Measurements from ENCODE around the gene GPR17. TPM values are rescaled to one million over a fixed set of nuclear protein-coding genes. Genes with fewer than 3 reads are reported as not detected.

GPR17 gene
- total RNA-seq, 1 donor, result not detected

- DNase-seq (ENCODE audit: low read depth), result no peak
- no peak overlapping the region for H3K4me3 ChIP-seq (ENCODE audit: low read depth, low read length)
- TF ChIP-seq CTCF (IDR thresholded peaks at IDR 0.05; ENCODE audit: insufficient read depth, low read depth, low read length), result no peak
Observed at GRCh38 chr2:127626175-127626574, 19.8 kb upstream of the GPR17 start.

- TF ChIP-seq CTCF (IDR thresholded peaks at IDR 0.05; ENCODE audit: insufficient read depth, low read depth, low read length), result no peak
- DNase-seq (ENCODE audit: low read depth), result no peak
- no peak overlapping the region for H3K4me3 ChIP-seq (ENCODE audit: low read depth, low read length)
Observed at GRCh38 chr2:127626917-127627739, 18.8 kb upstream of the GPR17 start.

GRCh38 chr2:127627740-127628571 is 18.0 kb upstream of the GPR17 start:
- no peak overlapping the region for H3K4me3 ChIP-seq (ENCODE audit: low read depth, low read length)
- DNase-seq (ENCODE audit: low read depth), result no peak
- no peak for TF ChIP-seq CTCF (IDR thresholded peaks at IDR 0.05; ENCODE audit: insufficient read depth, low read depth, low read length)

GRCh38 chr2:127628767-127629614 is 17.0 kb upstream of the GPR17 start:
- no peak for DNase-seq (ENCODE audit: low read depth)
- H3K4me3 ChIP-seq (ENCODE audit: low read depth, low read length), result no peak overlapping the region
- no peak for TF ChIP-seq CTCF (IDR thresholded peaks at IDR 0.05; ENCODE audit: insufficient read depth, low read depth, low read length)

- H3K4me3 ChIP-seq (ENCODE audit: low read depth, low read length), result no peak overlapping the region
- TF ChIP-seq CTCF (IDR thresholded peaks at IDR 0.05; ENCODE audit: insufficient read depth, low read depth, low read length), result no peak
- DNase-seq (ENCODE audit: low read depth), result no peak
Observed at GRCh38 chr2:127629637-127630036, 16.3 kb upstream of the GPR17 start.

GRCh38 chr2:127630096-127630863 is 15.7 kb upstream of the GPR17 start:
- no peak for DNase-seq (ENCODE audit: low read depth)
- no peak for TF ChIP-seq CTCF (IDR thresholded peaks at IDR 0.05; ENCODE audit: insufficient read depth, low read depth, low read length)
- no peak overlapping the region for H3K4me3 ChIP-seq (ENCODE audit: low read depth, low read length)
